Left forelimb (tissue), 1 donor: ENCODE results near the gene ACLY.
"Not testable (repeated sequence)": the region's sequence is repeated elsewhere in the genome, so short reads cannot be mapped to it uniquely, and the experiment has no call there.

Source experiments
- DNase-seq: peaks from one replicate; pipeline ENCODE4 v3.0.0-alpha.2; 2018; ENCODE audit warnings: low spot score

ACLY gene

DNA sequence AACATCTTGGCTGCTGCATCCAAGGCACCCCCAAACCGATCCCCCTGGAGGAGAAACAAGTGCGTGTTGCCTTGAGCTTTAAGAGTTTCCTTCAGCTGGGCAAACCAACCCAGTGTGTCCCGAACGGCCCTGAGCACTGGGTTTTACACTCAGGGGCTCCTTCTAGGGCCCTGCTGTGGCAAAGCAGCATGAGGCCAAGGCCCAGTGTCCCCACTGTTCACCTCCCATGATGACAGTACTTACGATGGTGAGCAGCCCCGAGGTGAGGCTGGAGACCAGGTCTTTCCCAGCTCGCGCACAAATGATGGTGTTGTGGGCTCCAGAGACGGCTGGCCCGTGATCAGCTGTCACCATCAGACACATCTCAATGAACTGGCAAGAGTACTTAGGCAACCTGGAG is 47.0 kb downstream of the ACLY start:
- DNase-seq: no peak

- DNase-seq: no peak
Measured at GRCh38 chr17:41870627-41871026, 48.1 kb downstream of the ACLY start.

DNA sequence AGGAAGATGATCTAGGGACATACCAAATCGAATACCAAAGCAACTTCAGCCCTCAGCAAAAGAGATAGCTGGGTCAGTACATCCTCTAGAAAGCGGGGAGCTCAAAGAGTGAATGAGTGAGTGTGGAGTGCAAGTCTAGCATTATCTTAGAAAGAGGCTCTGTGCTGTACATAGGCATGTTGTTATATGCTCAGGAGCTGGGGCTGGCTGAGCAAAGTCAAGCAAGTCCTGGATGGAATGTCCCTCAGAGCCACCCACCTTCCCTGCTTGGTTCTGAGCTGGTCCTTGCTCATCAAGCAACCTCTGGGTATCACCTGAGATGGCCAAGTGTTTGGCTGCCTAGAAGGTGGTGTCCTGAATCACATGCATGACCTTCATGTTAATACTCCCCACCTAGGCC is 48.7 kb downstream of the ACLY start:
- DNase-seq: no peak

DNA sequence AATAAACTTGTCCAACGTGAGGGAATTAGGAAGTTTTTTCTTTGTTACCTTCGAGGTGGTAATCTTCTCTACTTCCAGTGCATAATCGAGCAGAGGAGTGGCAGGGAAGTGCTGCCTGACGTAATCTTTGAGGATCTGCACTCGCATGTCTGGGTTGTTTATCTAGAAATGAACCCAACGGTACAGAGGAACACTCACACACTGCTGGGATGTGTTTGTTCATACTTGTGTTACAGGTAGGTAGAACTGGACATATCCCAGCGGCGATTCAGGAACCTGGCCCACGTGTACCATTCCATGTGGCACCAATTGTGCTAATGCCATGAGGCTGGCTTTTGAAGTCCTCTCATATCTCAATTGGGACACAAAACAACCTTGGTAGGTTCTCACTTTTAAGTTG is 49.3 kb downstream of the ACLY start:
- no peak for DNase-seq

GRCh38 chr17:41868568-41868967 is 50.2 kb downstream of the ACLY start:
- DNase-seq: no peak

GRCh38 chr17:41865596-41865893 is 53.2 kb downstream of the ACLY start:
- no peak for DNase-seq

DNA sequence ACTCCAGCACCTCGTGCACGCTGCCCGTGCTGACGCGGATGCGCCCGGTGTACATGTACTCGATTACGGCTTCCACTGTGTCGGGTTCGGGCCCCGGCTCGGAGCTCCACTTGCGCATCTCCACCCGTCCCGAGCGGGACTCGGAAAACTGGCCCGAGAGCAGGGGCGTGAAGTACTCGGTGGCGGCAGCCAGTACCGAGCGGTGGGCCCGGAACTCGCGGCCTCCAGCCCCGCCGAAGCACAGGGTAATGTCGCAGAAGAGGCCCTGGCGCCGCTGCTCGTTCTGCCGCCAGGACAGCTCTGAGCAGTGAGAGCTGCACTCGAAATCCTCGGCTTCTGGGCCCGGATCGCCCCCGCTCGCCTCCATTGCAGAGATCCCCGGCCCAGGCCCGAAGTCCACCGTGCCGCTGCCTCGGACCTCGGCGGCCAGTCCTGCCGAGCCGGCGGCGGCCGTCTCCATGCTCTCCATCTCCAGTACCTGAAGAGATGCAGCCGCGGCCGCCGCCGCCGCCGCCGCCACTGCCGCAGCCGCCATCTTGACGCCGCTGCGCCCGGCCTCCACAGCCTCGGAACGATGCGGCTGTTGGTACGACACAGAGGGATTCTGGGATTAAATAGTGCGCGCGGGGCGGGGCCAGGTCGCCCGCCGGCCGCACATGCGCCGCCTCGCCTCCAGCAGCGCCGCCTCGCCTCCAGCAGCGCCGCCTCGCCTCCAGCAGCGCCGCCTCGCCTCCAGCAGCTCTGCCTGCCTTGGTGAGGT is 53.7 kb downstream of the ACLY start, which contains the start of gene KLHL11:
TSS of gene KLHL11 (minus strand) at position 588 of the 760 bp plus-strand sequence. CDS start at position 535, 53 bp downstream.
- peak; percentile 91 for DNase-seq

GRCh38 chr17:41864498-41864835 is 54.3 kb downstream of the ACLY start:
- no peak for DNase-seq

GRCh38 chr17:41863074-41863848 is 55.5 kb downstream of the ACLY start:
- DNase-seq: no peak

- DNase-seq: no peak
Measured at GRCh38 chr17:41860254-41860931, 58.4 kb downstream of the ACLY start.

DNA sequence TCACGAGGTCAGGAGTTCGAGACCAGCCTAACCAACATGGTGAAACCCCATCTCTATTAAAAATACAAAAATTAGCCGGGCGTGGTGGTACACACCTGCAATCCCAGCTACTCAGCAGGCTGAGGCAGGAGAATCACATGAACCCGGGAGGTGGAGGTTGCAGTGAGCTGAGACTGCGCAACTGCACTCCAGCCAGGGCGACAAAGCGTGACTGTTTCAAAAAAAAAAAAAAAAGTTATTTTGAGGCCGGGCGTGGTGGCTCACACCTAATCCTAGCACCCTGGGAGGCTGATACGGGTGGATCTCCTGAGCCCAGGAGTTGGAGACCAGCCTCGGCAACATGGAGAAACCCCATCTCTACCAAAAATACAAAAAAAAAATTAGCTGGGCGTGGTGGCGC is 67.4 kb downstream of the ACLY start:
- not testable (repeated sequence) for DNase-seq

DNA sequence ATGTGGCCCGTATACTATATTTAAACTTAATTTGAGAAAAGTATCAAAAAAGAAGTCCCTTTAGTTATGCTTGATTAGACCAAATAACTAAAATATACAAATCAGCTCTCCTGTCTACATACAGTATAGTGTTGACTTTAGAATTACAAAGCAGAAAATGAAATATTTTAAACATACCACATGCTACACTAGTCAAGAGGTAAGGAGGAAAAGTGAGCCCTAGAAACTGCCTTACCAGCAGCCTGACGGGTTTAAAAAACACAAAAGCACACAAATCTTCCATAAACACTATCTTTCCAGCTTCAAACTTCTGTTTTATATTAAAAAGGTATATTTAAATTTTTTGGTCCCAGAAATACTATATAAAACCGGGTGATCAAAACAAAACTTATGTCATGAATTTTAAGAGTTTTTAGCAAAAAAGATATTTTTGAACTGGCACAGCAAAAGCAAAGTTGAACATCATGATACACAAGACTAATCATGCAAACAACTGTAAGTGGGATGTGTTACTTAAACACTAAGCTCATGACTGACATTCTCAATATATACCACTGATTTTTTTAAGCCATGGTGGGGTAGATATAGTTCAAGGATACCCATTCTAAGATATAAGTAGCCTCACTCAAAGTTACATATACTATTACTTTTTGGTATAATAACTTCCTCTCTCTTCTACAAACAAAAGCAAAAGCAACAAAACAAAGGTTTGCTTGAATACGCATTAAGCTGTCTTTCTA is 69.3 kb downstream of the ACLY start:
- no peak for DNase-seq

GRCh38 chr17:41848788-41849187 is 70.0 kb downstream of the ACLY start:
- DNase-seq: no peak

DNA sequence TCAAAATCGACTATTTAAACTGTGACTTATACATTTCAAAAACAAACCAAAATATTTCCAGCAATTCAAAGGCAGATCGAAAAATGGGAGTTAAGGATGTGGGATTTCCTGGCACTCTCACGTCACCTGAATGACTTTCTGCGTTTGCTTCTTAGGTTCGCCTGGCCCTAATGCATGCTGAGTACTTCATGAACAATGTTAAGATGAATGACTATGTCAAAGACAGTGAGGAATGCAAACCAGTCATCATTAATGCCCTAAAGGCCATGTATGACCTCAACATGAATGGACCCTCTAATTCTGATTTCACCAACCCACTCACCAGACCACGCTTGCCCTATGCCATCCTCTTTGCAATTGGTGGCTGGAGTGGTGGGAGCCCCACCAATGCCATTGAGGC is 73.8 kb downstream of the ACLY start:
- DNase-seq: no peak

DNA sequence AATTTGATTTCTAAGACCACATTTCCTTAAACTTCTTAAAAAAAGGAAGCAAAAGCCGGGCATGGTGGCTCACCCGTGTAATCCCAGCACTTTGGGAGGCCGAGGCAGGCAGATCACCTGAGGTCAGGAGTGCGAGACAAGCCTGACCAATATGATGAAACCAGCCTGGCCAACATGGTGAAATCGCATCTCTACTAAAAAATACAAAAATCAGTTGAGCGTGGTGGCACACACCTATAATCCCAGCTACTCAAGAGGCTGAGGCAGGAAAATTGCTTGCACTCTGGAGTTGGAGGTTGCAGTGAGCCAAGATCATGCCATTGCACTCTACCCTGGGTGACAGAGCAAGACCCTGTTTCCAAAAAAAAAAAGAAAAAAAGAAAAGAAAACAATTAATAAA is 78.0 kb downstream of the ACLY start:
- DNase-seq: not testable (repeated sequence)

DNA sequence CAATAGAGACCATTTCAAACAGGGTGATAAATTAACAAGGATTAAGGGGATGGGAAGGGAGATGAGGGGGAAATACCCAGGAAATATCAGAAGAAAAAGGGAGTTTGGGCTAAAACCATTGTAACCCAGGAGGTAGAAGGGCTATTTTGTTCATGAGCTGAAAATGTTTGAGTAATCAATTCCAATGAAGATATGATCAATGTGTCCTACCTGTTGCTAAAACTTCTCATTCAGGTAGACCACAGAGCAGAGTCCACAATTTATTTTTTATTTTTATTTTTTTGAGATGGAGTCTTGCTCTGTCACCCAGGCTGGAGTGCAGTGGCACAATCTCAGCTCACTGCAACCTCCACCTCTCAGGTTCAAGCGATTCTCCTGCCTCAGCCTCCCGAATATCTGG is 79.3 kb downstream of the ACLY start:
- DNase-seq: not testable (repeated sequence)

DNA sequence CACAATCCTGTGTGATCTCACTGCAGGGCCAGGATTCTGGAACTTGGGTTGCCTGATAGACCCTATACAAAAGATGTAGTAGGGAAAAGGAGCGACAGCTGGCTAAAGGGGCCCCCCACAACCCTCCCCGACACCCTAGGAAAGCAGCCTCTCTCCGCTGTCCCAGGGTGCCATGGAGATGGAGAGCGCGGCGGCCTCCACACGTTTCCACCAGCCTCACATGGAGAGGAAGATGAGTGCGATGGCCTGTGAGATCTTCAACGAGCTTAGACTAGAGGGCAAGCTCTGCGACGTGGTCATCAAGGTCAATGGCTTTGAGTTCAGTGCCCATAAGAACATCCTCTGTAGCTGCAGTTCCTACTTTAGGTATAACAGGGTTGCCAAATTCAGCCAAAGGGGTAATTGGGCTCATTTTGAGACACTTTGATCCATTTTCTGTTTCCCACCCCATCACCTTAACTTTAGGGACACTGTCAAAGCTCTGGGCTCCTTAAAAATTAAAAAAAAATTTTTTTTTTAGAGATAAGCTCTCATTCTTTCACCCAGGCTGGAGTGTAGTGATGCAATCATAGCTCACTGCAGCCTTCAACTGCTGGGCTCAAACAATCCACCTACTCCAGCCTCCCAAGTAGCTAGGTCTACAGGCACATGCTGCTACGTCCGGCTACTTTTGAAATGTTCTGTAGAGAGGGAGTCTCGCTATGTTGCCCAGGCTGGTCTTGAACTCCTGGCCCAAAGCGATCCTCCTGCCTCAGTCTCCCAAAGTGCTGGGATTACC is 80.8 kb downstream of the ACLY start, which contains the start of gene KLHL10:
TSS of gene KLHL10 (plus strand) at position 65 of the 778 bp plus-strand sequence. CDS start at position 173, 108 bp downstream.
- no peak for DNase-seq

- no peak for DNase-seq
Measured at GRCh38 chr17:41836550-41837196, 82.1 kb downstream of the ACLY start.

GRCh38 chr17:41835800-41836549 is 82.8 kb downstream of the ACLY start, which contains the start of gene NT5C3B:
TSS of gene NT5C3B (minus strand) at chr17:41836232. CDS start at chr17:41836193, 39 bp downstream.
- DNase-seq: peak; percentile 85

GRCh38 chr17:41835214-41835799 is 83.4 kb downstream of the ACLY start:
- no peak for DNase-seq
